Testis (tissue), 5 donors: ENCODE measurements around the gene MLLT1. TPM values are rescaled to one million over a fixed set of nuclear protein-coding genes. Genes with fewer than 3 reads are reported as not detected.

ENCODE experiments used
- DNase-seq: peaks from one replicate; pipeline ENCODE4 v3.0.0-alpha.2; 2019
- H3K27ac ChIP-seq, 2 donors: fragments of 200-600 bp; sonication (generic); one replicate each; pipeline ENCODE4 v1.5.1; 2019
- H3K27me3 ChIP-seq: fragments of 200-600 bp; sonication (generic); one replicate; pipeline ENCODE4 v1.5.1; 2019
- H3K36me3 ChIP-seq: fragments of 200-600 bp; sonication (generic); one replicate; pipeline ENCODE4 v1.5.1; 2017; ENCODE audit warnings: low read depth; ENCODE audit errors: missing control alignments
- H3K4me1 ChIP-seq: fragments of 200-600 bp; sonication (generic); one replicate; pipeline ENCODE4 v1.5.1; 2019
- H3K4me3 ChIP-seq, 2 donors: fragments of 200-600 bp; sonication (generic); one replicate each; pipeline ENCODE4 v1.5.1; 2017 to 2019
- H3K9me3 ChIP-seq: fragments of 200-600 bp; sonication (generic); one replicate; pipeline ENCODE4 v1.5.1; 2017
- CTCF ChIP-seq, 3 experiments: fragments of 450-650 bp in 2 of 3; fragments of 200-600 bp in 1 of 3; sonication (generic) in 1 of 3; IDR thresholded peaks; one replicate each; pipeline ENCODE4 v1.5.1; 2016 to 2019; ENCODE audit warnings: antibody characterized with exemption in 3 of 3, mild to moderate bottlenecking in 2 of 3, moderate library complexity in 1 of 3
- POLR2A ChIP-seq: fragments of 450-650 bp; IDR thresholded peaks from one replicate; pipeline ENCODE4 v1.6.1; 2017; ENCODE audit warnings: antibody characterized with exemption, mild to moderate bottlenecking, moderate library complexity
- WGBS, 2 donors: methylation state at CpG; one replicate each; pipeline ENCODE4 v1.1.5; 2018; 5-methylcytosine and 5-hydroxymethylcytosine counted together
- intact Hi-C: fragments of 100-400 bp; cut with DNase I; formaldehyde crosslinking; loops from one replicate; pipeline ENCODE4 v1.15.1; 2023; ENCODE audit warnings: low total_unique reads
- long read RNA-seq, 2 donors: transcript quantifications; one replicate each; lab custom pipeline, GENCODE V29; 2026
- polyA plus RNA-seq: library from polyadenylated mRNA; stranded (reverse); fragments of 350-450 nt; fragmentation: Illumina TruSeq; extraction: RNeasy Lipid Tissue Mini Kit (QIAGEN cat#74804); gene quantifications from one replicate; pipeline ENCODE4 v1.2.3, GENCODE V29; 2014; ENCODE audit warnings: low read depth, low replicate concordance; ENCODE audit not compliant: insufficient read depth
- total RNA-seq, 2 donors: library from RNA; depleted of rRNA; stranded (reverse); fragments of >200 nt; gene quantifications; one replicate each; pipeline ENCODE4 v1.2.3, GENCODE V29; 2016

The MLLT1 gene
- total RNA-seq: 10 to 100 TPM; 17.3 to 22.4 TPM
- 32.0 TPM for polyA plus RNA-seq
- long read RNA-seq, donor 1, full-length matches to known transcripts: 5 of 5 reads
- long read RNA-seq, donor 1, partial matches to known transcripts: 0 of 5 reads
- long read RNA-seq, donor 1, other reads (novel, unspliced or antisense): 0 of 5 reads
- long read RNA-seq, donor 2, partial matches to known transcripts: 0 of 1 reads
- long read RNA-seq, donor 2, other reads (novel, unspliced or antisense): 0 of 1 reads

- Histone ChIP-seq H3K27ac (peak within 1 kb of the TSS; percentile 55 to 75), H3K4me1 (peaks cover 17% of the 10 kb centered on the region), H3K4me3 (peak within 1 kb of the TSS; percentile 66 to 74), H3K9me3 (no peaks in the 10 kb centered on the region), H3K36me3 (no peaks in the 10 kb centered on the region), H3K27me3 (no peaks in the 10 kb centered on the region)
- intact Hi-C loops: loop anchor here (5.0 kb wide), 1 partner anchor 58 kb away; no protein-coding TSS in a partner anchor
- DNase-seq: peak; percentile 94
- TF ChIP-seq POLR2A: no peak
- peak in 2 of 3 experiments; percentile 39 to 60 for TF ChIP-seq CTCF (IDR thresholded peaks at IDR 0.05)
- WGBS, 2 donors: 5 to 17% methylated on average over 13 to 52 of the region's 66 CpGs
Measured at GRCh38 chr19:6279931-6280591, at the start of gene MLLT1. Gene MLLT1 (minus strand): TSS chr19:6279975. CDS start chr19:6279784, 191 bp downstream.

- Histone ChIP-seq H3K27ac (no peak overlapping the region), H3K9me3 (no peaks in the 10 kb centered on the region), H3K4me1 (no peaks in the 10 kb centered on the region), H3K4me3 (no peak overlapping the region), H3K36me3 (no peaks in the 10 kb centered on the region), H3K27me3 (no peaks in the 10 kb centered on the region)
- no peak for TF ChIP-seq POLR2A
- TF ChIP-seq CTCF (IDR thresholded peaks at IDR 0.05): no peak
- intact Hi-C loops: no loop called here
- no peak for DNase-seq
- WGBS, 2 donors: 86 to 89% methylated on average over 5 of the region's 5 CpGs
Measured at GRCh38 chr19:6326815-6327214, 47.0 kb upstream of the MLLT1 start.

GRCh38 chr19:6325614-6326013 lies 45.8 kb upstream of the MLLT1 start:
- Histone ChIP-seq H3K36me3 (no peaks in the 10 kb centered on the region), H3K9me3 (no peaks in the 10 kb centered on the region), H3K27ac (no peak overlapping the region), H3K27me3 (no peaks in the 10 kb centered on the region), H3K4me3 (no peak overlapping the region), H3K4me1 (no peaks in the 10 kb centered on the region)
- intact Hi-C loops: no loop called here
- DNase-seq: no peak
- TF ChIP-seq CTCF (IDR thresholded peaks at IDR 0.05): no peak
- no peak for TF ChIP-seq POLR2A
- WGBS, 2 donors: 74 to 84% methylated on average over 4 of the region's 4 CpGs

- H3K27me3 ChIP-seq: no peaks in the 10 kb centered on the region
- 63 to 65% methylated on average over 4 of the region's 4 CpGs for WGBS, 2 donors
- H3K4me1 ChIP-seq: no peaks in the 10 kb centered on the region
- no peak overlapping the region for H3K27ac ChIP-seq
- no peaks in the 10 kb centered on the region for H3K9me3 ChIP-seq
- DNase-seq: no peak
- no peaks in the 10 kb centered on the region for H3K36me3 ChIP-seq
- no peak overlapping the region for H3K4me3 ChIP-seq
- no peak for TF ChIP-seq POLR2A
- no peak for TF ChIP-seq CTCF (IDR thresholded peaks at IDR 0.05)
- intact Hi-C loops: no loop called here
Measured at GRCh38 chr19:6324757-6325156, 45.0 kb upstream of the MLLT1 start.
